ENCODE results near the gene ARAP1.
"Not testable (repeated sequence)": the region's sequence is repeated elsewhere in the genome, so short reads cannot be mapped to it uniquely, and the experiment has no call there.

Gene ARAP1

DNA sequence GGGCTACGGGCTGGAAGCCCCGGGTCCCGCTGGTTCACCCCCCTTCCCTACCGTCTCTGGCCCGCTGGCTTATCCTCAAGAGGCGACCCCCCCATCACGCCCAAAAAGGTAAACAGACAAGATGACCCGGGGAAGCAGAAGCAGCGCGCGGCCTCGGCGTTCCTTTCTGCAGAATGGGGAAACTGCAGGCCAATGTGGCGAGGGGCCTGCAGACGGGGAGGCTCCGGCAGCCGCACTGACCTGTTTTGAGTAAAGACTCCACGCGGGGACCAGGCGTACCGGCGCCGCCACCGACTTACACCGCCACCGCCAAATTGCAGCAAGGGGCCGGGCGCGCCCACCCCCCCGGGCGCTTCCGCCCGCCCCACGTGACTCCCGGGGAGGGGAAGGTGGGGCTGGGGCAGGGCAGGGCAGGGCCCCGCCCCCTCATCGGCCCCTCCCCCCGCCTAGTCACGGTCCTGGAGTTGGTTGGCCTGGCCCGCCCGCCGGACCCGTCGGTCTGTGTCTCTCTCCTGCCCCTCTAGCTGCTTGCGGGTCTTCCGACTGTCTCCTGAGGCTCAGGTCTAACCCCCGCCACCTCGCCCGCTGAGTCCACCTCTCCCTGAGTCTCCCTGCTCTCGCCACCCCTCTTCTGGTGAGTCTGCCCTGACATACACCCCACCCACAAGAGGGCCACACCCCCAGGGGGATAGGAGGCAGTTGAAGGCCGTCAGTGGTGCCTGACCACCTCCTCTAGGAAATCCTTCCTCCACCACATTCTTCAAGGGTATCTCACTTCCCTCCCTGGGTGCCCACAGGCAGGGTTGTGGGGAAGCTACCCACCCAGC lies at the start of gene ARAP1:
ARAP1 (minus strand) TSS at position 321 of the 827 bp plus-strand sequence. CDS start 25,280 bp downstream, outside the sequence.
- in situ Hi-C loops (cut with HindIII; ENCODE audit: low sequenced_read_pairs), result loop anchor here (5.0 kb wide), 1 partner anchor 70 kb away; no protein-coding TSS in a partner anchor

DNA sequence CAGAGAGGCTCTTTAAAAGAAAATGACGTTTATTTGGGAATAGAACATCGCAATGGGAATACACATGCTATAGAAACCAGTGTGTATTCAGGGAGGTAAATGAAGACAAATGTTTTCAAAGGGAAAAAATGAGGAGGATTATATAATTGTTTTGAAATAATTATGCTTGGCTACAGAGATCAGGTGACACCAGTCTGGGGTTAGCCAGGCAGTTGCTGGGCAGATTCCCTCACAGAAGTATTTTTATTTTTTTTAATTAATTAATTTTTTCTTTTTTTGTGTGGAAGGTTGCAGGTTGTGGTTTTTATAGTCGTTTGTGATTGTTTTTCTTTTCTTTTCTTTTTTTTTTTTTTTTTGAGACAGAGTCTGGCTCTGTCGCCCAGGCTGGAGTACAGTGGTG lies 47.2 kb upstream of the ARAP1 start:
- in situ Hi-C loops (cut with HindIII; ENCODE audit: low sequenced_read_pairs), result no loop called here

DNA sequence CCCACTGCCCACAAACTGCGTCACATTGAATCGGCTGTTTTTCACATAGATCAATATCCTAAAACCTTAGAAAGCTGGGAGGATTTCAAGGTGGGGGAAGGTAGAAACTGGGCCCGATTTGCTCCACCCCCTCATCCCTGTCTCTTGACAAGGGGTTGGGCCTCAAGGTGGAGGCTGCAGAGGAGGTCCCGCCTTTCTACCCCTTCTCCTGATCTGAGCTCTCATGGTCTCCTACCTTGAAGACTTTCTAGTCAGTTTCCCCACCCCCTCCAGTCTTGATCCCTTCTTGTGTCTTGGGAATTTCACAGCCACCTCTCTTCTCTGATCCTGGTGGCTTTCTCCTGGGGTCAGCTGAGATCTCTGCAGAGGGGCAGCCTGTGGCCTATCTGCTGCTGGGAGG lies 46.2 kb upstream of the ARAP1 start:
- in situ Hi-C loops (cut with HindIII; ENCODE audit: low sequenced_read_pairs), result no loop called here

DNA sequence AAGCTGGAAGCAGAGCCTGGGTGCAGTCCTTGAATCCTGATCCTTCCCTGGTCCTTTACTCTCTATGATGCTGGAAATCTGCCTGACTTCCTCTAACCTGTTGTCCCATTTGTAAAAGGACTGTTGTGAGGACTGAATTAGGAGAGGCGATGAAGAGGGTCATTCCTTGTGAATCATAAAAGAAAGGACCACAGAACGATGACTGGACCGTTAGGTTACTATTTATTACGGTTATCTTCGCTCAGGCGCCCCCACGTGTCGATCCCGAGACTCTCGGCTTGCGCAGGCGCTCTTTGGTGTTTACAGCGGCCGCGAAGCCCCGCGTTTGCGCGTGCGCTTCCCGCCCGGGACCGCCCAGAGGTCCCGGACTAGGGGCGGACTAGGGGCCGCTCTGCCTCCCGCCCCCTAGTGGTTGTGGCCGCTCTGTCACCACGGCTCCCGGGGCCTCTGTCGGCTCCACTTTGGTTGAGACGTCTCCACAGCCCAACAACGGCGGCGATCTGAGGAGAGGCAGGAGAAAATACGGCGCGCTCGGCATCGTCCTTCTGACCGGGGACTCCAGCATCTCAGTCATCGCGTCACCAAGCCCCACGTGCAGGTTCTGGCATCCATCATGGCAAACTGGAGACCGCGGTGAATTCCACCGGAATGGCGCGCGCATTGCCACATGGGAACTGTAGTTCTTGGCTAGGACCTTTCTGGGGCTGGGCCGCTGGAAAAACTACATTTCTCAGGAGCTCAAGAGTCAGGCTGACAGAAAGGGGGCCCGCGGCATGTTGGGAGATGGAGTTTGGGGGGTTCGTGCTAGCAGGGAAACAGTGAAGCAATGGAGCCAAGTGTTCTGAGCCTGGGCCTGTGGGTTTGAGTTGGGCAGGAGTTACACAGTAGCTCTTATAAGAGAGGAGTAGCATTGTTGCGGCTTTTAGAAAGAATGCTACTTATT lies 41.5 kb upstream of the ARAP1 start, which contains the start of gene STARD10:
STARD10 (minus strand) TSS at position 623 of the 943 bp plus-strand sequence. CDS start 12,866 bp downstream, outside the sequence.
- in situ Hi-C loops (cut with HindIII; ENCODE audit: low sequenced_read_pairs), result no loop called here

DNA sequence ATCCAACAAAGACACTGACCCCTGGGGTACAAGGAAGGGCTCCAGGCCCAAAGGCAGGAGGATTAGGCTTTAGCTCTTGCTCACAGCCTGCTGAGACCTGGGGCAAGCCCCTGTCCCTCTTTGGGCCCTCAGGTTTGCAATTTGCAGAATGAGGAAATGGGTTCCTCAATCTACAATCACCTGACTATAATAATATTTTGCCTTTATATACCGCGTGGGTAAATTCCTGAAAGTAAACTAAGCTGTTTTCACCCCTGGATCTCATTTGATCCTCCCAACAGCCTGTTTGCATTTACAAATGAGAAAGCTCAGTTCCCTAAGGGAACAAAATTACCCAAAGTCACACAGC lies 40.8 kb upstream of the ARAP1 start:
- in situ Hi-C loops (cut with HindIII; ENCODE audit: low sequenced_read_pairs), result no loop called here

DNA sequence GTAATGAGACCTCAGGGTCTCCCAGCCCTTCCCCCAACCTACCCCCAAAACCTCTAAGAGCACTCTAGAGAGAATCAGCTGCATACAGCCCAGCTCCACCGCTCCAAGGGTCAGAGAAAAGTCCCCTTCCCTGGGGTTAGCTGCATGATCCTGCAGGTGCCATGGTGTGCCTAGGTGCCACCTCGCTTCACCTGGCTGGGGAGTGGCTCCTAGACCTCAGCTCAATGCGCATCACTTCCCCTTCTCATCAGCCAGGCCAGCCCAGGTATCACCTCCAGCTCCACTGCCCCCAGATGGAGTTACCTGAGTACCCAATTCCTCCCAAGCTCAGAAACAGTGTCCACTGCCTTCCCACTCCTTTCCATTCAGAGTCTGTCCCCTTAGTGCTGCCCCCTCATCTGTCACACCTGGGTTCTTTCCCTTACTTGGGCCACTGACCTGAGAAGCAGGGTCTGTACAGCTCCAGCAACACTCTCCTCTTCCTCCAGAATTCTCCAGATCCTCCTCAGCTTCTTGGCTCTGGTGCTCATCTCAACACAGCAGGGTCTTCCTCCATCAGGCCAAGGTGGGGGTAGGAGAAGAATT lies 40.3 kb upstream of the ARAP1 start:
- in situ Hi-C loops (cut with HindIII; ENCODE audit: low sequenced_read_pairs), result no loop called here

DNA sequence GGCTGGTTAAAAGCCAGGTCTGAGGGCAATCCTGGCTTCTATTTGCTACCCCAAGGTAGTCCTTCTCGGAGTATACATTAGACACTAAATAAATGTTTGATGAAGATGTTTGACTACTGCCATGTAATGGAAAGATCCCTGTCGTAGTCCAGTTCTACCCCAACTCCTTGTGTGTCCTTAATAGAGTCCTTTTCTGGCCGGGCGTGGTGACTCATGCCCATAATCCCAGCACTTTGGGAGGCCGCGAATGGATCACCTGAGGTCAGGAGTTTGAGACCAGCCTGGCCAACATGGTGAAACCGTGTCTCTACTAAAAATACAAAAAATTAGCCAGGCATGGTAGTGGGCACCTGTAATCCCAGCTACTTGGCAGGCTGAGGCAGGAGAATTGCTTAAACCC lies 39.0 kb upstream of the ARAP1 start:
- in situ Hi-C loops (cut with HindIII; ENCODE audit: low sequenced_read_pairs), result not testable (repeated sequence)

DNA sequence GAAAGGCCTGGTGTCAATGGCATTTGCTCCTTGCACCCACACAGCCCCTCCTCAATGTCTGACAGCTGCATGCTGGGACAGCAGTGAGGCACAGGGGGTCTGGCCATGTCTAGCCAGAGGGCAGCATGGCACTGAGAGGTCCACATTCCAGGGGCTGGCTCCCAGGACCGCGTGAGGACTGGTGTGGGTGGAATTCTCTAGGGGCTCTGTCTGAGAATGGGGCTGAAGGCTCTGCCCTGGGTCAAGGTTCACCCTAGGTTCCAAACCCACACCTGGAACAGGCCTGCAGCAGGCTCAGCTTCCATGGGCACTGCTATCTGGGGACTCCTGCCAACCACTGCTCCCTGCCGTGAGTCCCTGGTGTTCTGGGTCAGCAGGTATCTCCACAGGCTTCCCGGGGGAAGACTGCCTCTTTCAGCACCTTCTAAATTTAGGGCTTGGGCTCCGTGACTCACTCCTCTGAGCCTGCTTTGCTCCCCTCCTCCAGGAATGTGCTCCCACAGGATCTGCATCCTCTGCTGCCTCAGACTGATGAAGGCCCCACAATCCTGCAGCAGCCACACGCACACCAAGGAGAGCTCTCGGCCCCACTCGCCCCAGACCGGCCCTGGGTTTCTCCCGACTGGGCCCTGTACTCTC lies 37.4 kb upstream of the ARAP1 start:
- in situ Hi-C loops (cut with HindIII; ENCODE audit: low sequenced_read_pairs), result no loop called here

DNA sequence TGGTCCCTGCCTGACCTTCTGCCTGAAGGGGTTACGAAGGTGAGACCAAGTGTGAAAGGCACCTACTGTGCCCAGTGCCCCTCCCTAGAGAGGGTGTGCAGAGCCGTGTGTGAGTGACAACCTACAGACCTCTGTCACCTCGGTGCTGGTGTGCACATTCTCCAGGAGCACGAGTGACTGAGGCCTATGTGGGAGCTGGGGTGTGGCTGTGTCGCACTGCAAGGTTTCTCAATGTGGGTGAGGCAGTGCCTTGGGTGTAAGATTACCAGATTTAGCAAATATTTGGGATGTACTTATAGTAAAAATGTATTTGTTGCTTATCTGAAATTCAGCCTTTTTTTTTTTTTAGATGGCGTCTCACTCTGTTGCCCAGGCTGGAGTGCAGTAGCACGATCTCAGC lies 36.0 kb upstream of the ARAP1 start:
- in situ Hi-C loops (cut with HindIII; ENCODE audit: low sequenced_read_pairs), result no loop called here

DNA sequence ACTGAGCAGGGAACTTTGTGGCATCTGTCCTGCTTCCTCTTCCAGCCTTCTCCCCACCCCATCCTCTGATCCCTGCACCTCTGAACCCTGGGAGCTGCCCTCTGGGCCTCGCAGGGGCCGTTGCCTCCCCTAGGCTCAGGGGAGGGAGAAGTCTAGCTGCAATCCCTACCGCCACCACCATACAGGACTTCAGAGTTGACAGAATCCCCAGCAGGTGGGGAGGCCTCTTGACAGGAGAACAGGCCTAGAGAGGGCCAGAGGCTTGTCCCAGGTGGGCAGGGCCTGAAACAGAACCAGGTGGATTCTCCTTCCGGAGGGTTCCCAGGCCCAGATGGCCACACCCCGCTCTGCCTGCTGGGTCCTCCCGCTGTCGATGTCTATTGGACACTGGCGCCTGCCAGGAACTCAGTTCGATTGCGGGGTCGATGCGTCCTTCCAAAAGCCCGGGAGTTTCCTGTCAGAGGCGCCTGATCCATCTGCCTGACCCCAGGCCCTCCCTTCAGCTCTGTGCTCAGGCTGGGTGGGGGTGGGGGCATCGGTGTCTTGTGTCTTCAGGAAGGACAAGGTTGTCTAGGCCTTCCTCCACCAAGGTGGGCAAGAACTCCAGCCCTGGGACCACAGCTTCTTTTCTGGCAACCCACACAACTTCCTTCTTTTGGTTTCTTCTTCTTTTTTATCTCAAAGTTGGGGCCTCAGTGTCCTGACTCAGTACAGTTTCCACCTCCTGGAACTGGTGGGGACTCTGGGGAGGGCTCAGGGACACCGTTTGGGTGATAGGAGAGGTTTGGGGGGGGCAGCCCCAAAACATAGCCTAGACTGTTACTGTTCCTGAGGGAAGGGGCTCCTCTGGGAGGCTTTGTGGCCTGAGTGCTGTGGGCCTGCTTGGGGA lies 35.3 kb upstream of the ARAP1 start:
- in situ Hi-C loops (cut with HindIII; ENCODE audit: low sequenced_read_pairs), result no loop called here

DNA sequence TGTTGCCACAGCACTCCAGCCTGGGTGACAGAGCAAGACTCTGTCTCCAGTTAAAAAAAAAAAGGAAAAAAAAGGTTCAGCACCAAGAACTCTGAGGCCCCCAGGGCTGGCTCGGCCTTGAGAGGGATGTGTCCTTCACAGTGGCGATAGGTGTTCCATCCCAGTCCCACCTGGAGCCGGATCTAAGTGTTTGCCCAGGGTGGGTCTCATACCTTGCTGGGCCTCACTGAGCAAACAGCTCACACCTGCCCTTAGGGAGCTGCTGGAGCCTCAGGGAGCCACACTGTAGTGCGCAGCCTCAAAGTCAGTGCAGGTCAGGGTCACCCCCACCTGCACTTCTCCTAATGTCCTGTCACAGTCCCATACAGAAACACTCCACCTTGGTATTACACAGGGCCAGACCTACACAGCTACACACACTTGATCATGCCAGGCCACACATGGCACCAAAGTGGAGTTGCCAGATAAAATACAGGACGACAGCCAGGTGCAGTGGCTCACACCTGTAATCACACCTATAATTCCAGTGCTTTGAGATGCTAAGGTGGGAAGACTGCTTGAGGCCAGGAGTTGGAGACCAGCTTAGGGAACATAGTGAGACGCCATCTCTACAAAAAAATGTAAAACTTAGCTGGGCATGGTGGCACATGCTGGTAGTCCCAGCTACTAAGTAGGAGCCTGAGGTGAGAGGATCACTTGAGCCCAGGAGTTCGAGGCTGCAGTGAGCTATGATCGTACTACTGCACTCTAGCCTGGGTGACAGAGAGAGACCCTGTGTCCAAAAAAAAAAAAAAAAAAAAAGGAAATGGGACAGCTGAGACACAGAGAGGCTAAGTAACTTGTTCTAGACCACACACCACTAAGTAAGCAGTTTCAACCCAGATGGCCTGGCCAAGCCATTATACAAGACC lies 34.4 kb upstream of the ARAP1 start:
- in situ Hi-C loops (cut with HindIII; ENCODE audit: low sequenced_read_pairs), result no loop called here

DNA sequence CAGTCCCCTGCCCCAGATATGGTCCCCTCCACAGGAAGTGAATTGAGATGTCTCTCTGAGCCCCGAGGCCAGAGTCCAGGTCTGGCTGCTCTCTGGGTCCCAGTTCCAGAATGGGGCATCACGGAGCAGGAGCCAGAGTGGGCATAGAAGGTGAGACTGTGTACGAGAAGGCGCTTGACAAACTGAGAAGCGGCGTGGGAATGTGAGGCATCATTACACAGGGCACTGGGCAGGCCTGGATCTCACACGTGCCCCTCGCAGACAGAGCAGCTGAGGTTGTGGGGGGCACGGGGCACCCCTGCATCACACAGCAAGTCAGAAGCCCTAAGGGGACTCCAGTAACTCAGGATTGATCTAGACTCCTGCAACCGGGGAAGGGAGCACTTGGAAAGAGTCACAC lies 32.5 kb upstream of the ARAP1 start:
- in situ Hi-C loops (cut with HindIII; ENCODE audit: low sequenced_read_pairs), result no loop called here

DNA sequence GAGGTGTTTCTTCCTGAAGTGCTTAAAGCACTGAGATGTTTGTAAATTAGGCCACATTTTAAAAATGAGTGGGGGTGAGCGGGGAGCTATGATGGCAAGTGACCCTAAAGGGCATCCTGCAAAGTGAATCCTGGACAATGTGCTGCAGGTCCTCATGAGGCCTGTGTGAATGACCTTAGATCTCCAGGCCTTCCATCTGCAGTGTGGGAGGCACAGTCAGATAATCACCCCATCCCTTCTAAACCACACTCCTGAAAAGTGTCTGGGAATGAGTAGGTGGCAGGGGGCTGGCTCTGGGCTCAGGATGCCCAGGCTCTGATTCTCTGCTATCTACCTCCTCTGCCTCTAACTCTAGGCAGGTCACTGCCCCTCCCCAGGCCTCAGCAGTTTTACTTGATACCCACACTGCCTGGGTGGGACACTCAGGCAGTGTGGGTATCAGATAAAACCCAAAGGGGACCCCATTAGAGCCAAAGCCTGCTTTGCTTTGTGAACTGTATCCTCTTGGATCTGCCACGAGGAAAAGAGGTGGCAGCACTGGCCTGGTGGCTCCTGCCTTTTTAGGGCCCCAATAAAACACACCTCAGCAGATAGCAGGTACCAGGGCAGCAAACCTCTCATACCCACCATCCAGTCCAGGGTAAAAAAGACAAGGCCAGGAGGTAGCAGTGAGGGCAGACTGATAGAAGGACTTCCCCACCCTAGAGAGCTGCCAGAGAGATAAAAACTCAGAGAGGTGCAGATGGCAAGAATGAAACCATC lies 31.1 kb upstream of the ARAP1 start:
- in situ Hi-C loops (cut with HindIII; ENCODE audit: low sequenced_read_pairs), result no loop called here

DNA sequence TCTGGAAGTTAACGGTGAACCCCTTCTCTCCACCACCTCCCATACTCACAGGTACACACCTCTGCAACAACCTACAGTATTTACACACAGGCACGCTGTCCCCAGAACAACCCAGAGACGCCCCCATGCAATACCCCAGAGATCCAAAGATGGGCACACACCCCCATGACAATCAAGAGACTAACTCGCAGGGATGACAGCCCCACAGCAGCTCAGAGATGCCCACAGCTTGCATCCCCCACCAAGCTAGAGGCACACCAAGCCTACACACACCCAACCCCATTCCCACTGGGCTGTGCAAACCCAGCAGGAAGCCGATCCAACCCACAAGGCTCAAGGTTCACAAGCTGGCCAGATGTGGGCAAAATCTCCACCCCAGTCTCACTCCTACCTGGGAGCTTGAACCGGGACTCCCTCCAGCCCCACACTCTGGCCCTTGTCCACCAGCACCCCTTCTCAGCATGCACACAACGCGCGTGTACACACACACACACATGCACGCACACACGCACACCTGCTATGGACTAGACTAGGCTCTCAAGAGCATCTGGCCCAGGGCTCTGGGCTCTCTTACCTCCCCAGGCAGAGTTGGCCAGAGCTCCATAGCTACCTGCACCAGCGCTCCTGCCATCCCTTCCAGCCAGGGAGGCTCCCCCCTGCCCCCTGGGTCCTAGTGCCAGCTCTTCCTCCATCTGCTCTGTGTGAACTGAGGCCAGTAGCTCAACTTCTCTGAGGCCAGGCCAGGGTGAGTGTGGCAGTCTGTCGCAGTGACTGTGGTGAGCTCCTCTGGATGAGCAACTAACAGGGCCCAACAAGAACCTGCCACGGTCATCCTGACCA lies 30.1 kb upstream of the ARAP1 start:
- in situ Hi-C loops (cut with HindIII; ENCODE audit: low sequenced_read_pairs), result no loop called here

DNA sequence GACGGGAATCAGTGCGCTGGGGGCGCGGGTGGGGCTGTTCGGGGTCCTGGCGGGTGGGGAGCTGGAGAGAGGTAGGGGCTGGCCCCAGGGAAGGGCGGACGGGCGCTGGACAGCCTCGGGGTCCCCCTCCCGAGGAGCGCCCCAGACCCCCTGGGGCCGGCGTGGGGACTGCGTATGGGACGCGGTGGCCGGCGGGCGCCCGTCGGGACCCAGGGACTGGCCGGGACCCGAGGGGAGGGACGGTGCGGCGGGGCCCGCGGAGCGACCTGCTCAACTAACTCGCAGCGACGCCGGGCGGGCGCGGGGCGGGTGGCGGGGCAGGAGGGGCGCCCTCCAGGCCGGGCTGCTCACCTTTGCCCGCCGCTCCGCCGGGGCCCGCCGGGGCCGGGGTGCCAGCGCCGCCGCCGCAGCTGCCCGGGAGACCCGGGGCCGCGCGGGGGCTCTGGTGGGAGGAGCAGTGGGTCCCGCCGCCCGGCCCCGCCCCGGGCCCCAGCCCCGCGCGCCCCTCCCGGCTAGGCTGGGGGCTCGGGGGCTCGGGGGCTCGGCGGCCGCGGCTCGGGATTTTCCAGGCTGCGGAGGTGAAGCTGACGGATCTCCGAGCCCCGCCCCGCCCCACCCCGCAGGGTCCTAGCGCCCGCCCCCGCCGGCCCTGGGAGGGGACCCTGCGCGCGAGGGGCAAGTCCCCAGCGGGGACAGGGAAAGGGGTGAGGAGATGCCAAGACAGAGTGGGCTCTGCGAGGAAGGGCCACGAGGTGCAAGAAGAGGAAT lies 29.3 kb upstream of the ARAP1 start:
- in situ Hi-C loops (cut with HindIII; ENCODE audit: low sequenced_read_pairs), result no loop called here

DNA sequence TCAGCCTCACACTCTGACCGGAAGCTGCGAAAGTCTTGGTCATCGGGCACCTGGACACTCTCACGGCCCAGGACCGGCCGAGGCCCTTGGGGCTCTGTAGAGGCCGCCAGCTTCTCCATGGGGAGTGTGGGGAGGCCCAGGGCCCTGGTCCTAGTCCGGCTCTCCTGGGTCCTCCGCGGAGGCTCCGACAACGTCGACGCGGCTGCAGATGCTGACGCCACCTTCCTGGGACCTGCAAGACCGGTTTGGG lies 28.8 kb upstream of the ARAP1 start:
- in situ Hi-C loops (cut with HindIII; ENCODE audit: low sequenced_read_pairs), result no loop called here

All from DLD1 (cell line).